IPS-18c (cell line): Measurements from ENCODE around the gene FTCDNL1.
A peak's percentile ranks its signal among the peaks of the same experiment; 100 is the strongest.

Experiments used
- H3K4me3 ChIP-seq: 2 replicates; pipeline ENCODE4 v1.7.0; 2013; ENCODE audit warnings: low read depth, mild to moderate bottlenecking, low read length, moderate library complexity; ENCODE audit not compliant: insufficient read depth
- H3K9me3 ChIP-seq: one replicate; pipeline ENCODE4 v1.6.1; 2013; ENCODE audit warnings: mild to moderate bottlenecking, low read length, moderate library complexity; ENCODE audit not compliant: control insufficient read depth, insufficient read depth

The FTCDNL1 gene

DNA sequence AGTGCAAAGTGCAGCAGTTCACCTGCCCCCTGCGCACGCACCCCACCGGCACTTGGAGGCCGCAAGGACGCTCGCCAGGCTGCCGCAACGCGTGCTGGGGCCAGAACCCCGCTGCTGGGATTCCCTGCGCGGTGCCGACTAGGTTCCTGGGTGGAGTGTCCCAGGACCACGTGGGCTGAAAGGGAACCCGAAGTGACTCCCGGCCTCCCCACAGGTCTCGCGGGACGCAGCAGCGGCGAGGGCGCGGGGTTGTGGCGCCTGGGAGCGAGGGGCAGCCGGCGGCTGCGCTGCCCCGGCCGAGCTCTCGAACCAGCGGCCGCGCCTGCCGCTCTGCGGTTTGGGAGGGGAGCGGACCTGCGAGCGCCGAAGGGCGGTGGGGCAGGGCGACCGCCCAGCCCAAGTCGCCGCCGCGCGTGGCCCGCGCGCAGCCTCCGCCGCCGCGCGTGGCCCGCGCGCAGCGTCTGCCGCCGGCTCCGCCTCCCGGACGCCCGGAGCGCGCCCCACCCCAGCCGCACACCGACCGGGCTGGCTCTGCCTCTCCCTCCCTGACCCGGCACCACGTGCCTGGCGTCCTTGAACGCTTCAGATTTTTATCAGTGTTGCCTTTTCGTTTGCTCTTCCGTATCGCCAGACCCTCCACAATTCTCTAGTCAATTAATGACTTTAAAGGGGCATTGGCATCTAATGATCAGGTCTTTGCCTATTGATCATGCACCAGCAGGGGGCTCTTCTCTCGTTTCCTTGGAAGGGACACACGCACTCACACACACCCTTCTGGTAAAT, at the start of gene FTCDNL1:
TSS of gene FTCDNL1 (minus strand) at position 475 of the 783 bp plus-strand sequence. CDS start 2,230 bp downstream, outside the sequence.
- Histone ChIP-seq H3K4me3 (peak within 1 kb of the TSS; percentile 71), H3K9me3 (no peaks in the 10 kb centered on the region)

DNA sequence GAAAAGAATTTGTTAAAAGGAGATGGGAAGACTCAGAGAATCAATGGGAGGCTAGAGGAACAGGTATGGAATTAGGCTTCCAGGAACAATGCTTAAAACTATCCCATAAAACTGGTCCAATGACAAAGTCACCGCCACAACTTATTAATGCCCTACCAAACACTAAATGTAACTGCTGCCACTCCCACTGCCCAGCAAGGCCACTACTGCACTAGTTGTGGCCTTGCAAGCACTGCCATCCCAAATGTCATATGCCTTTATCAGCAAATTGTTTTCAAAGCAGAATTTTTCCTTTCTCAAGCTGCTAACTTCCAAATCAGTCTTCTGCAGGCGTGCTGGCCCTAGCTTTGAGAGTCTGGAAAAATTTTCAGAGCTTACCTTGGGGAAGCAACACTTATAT, 45.6 kb upstream of the FTCDNL1 start:
- no peaks in the 10 kb centered on the region for H3K9me3 ChIP-seq

DNA sequence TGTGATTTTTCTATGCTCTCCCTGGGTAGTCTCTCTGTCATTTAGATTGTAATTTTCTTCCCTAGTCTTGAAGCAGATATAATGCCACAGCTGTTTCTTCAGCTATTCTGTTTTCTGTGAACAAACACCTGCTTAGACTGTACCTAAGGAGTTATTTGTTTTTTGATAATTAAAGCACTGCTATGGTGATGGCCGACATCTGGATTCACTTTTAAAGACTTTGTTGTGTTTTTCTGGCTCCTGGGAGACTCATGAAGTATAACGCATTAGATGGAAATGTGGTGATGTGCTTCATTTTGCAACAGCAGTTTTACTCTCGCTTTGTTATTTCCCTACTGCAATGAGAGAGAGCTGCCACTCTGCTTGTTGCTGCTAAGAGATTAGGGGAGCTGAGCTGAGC, 44.4 kb upstream of the FTCDNL1 start:
- no peak overlapping the region for H3K4me3 ChIP-seq

More for the DNA sequence above, 45.6 kb upstream of the FTCDNL1 start:
- H3K4me3 ChIP-seq: no peak overlapping the region

DNA sequence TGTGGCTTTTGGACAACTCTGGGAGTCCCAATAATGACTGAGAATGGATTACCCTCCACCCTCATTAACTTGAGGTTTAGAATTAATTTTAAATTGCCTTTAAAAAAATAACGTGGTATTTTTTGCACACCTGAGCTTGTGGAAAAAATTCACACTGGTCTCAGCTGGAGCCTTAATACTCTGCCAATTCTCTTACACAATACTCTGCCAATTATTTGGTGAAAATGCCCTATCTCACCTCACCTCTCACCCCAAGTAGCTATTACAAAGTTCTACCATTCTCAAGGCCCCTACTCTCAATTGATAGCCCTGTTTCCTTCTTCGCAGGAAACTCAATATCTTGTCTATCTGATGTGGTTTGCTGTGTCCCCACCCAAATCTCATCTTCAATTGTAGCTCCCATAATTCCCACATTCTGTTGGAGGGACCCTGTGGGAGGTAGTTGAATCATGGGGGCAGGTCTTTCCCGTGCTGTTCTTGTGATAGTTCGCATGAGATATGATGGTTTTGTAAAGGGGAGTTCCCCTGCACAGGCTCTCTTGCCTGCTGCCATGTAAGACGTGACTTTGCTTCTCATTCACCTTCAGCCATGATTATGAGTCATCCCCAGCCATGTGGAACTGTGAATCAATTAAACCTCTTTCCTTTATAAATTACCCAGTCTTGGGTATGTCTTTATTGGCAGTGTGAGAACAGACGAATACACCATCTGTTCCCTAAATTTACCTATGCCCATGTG, 32.7 kb upstream of the FTCDNL1 start:
- no peak overlapping the region for H3K4me3 ChIP-seq
- no peaks in the 10 kb centered on the region for H3K9me3 ChIP-seq

More for the DNA sequence above, 44.4 kb upstream of the FTCDNL1 start:
- no peaks in the 10 kb centered on the region for H3K9me3 ChIP-seq

DNA sequence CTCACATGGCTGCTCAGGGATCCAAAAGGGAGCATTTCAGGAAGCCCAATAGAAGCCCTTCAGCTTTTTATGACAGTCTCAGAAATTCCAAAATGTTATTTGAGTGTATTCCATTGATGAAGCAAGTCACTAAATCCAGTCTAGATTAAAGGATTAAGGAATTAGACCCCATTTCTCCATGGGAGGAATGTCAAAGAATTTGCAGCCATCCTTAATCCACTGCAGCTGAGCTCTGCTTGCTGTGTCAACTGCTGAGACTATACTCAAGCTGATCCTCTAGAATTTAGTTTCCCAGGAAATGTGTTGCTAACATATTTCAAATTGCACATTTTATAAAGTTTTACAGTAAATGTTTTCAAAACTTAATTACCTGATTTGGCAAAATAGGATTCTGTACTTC, 31.7 kb upstream of the FTCDNL1 start:
- H3K9me3 ChIP-seq: no peaks in the 10 kb centered on the region
- no peak overlapping the region for H3K4me3 ChIP-seq

DNA sequence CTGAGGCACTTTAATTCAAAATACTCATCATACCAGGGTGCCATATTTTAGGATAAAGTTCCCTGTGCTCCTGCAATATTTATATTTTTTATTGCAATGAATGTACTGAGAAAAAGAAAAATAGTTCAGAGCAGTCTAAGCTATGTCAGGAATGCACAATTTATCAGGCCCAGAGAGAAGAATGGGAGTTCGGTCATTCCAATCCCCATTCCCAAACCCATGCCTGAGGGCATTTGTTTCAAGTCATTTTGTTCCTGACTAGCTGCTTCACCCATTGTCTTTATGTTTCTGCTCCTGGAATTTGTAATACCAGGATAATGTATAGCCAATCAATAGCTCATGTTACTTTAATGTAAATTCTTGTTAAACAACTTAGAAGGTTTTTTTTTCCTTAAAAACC, 24.4 kb upstream of the FTCDNL1 start:
- no peak overlapping the region for H3K4me3 ChIP-seq
- peaks cover 2% of the 10 kb centered on the region for H3K9me3 ChIP-seq

DNA sequence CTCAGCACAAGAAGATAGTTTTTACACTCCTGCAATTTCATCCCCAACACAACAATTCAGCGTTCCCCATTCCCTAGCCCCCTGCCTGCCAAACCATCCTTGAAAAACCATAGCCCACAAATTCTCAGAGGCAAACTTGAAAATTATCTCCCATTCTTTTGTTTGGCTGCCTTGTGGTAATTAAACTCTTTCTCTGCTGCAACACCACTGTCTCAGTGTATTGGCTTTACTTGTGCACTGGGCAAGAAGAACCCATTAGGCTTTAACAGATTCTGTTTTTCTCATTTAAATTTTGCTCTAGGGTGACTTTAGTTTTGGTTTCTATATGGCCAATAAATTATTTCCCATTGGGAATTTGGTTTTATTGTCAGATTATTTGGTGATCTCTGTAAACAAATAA, 23.2 kb upstream of the FTCDNL1 start:
- Histone ChIP-seq H3K9me3 (peaks cover 2% of the 10 kb centered on the region), H3K4me3 (no peak overlapping the region)

DNA sequence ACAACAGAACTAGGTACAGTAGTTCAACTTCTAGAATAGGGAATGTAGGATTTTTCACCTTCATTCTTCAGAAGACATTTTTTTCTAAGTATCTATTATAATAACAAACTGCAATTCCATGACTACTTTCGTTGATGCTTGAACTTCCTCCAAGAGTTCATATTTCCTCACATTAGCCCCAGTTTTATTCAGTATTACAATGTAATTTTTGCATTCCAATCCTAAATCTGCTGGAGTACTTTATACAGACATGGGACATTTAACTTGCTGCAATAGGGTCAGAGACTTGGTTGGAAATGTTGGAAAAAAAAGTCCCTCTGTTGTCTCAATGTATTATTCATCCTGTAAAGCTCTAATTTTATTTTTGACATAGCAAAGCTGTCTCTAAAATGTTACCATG, 19.6 kb upstream of the FTCDNL1 start:
- H3K4me3 ChIP-seq: no peak overlapping the region
- no peaks in the 10 kb centered on the region for H3K9me3 ChIP-seq

DNA sequence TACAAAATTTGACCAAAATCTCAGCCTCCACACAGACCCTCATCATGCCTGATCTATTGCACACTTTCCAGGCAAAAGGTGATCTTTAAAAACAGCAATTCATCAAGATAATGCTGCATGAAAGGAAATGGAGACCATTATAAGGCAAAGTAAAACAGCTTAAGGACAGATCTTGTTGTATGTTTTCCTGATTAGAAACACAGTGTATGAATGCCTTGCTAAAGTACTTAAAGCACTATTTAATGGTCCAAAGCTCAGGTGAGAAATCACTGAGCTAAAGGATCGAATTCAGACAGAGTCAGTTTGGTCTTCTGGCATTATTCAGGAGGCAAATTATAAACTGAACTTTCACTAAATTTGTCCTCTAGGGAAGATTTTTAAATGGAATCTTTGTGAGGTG, 18.7 kb upstream of the FTCDNL1 start:
- no peaks in the 10 kb centered on the region for H3K9me3 ChIP-seq
- no peak overlapping the region for H3K4me3 ChIP-seq

DNA sequence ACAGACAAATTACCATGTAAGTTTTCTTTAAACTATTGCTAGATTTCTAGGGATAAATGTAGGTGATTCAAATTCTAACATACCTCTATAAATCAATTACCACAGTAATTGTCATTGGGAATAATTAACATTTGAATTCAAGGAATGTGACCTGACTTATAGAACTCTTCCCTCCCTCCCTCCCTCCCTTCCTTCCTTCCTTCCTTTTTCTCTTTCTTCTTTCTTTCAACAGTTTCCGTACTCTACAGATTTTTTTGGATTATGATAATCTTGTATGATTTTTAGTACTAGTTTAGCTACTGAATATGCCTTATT, 18.2 kb upstream of the FTCDNL1 start:
- Histone ChIP-seq H3K9me3 (no peaks in the 10 kb centered on the region), H3K4me3 (no peak overlapping the region)

DNA sequence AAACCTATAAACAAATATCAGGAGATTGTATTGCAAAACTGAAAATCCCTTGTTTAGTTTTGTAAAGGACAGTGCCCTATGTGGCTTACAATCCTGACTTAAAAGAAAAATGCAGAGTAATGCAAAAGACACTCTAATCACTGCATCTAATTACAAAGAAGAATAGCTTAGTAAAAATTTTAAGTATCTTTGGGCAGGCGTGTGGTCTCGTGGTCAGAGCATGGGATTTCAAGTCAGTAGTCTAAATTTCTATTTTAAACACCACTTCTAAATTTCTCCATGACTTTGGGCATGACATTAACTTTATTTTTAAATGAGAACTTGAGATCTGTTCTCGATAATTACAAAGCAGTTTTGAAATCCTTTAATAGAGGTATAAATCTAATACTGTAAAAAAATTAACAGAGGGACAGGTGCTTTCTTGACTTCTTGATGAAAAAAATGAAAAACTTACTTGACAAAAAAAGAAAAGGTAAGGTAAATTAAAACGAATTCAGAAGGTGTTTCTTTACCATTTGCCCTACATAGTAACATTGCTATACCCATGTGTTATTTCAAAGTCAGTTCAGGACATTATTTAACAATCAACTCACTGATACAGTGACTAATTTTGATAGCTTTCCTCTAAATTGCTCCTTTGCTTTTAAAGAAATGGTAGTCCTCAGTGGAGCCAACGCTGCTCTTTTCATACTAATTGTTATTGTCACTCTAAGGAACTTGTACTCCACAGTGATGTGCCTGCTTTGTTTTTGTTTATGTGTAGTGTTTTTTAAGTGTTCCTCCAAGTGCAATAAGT, 17.6 kb upstream of the FTCDNL1 start:
- Histone ChIP-seq H3K4me3 (no peak overlapping the region), H3K9me3 (no peaks in the 10 kb centered on the region)

DNA sequence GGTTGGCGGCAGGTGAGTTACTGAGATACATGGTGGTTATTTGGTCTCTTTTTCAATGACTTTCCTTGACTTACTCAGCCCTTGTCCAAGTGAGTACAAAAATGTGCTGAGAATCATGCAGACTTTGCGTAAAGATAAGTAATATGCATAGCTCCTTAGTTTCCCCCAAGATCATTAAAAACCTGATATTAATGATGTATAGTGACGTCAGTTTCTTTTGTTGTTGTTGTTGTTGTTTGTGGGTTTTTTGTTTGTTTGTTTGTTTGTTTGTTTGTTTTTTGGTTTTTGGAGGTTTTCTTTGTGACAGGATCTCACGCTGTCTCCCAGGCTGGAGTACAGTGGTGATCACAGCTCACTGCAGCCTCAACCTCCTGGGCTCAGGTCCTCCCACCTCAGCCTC, 14.9 kb upstream of the FTCDNL1 start:
- H3K4me3 ChIP-seq: no peak overlapping the region
- H3K9me3 ChIP-seq: no peaks in the 10 kb centered on the region

DNA sequence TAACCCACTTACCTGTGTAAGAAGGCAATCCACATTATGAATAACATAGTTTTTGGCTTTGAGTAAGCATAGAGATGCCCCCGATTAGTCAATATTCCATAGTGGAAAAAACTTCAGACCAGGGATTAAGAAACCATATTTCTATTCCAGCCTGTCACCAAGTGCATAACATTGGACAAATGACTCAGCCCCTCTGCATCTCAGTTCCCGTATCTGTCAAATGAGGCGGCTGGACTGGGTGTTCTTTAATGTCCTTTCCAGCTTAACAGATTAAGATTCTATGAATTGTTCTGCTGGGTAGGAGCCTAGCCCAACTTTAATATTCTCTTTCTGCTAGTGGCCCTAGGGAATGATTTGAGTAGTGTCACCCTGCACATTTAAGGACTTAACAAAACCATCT, 11.8 kb upstream of the FTCDNL1 start:
- no peaks in the 10 kb centered on the region for H3K9me3 ChIP-seq
- no peak overlapping the region for H3K4me3 ChIP-seq

DNA sequence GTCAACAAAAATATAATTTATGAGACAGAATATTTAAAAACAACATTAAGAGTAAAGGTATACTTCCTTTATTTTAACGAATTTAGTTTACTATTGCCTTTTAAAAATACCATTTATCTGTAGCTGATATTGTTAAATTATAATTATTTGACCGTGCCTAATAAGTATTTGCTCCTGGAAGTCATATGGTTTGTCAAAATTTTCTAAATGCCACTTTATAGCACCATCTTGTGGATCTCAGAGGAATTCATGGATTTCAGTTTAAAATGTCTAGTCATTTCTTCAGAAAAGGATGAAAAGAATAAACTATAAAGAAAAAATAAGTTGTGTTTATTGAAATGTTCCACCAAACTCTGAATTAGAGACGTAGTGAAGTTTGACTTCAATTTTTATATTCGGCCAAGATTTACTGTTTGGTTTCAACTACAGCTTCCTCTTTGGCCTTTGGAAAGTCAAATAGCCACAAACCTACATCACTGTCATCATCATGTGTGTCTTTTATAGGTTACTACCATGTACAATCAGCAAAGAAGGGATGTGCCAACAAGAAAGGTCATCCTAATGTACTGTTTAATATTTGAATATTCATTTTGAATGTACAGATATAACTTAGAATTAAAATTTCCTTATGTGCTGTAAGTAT, 10.3 kb upstream of the FTCDNL1 start:
- Histone ChIP-seq H3K9me3 (no peaks in the 10 kb centered on the region), H3K4me3 (no peak overlapping the region)

DNA sequence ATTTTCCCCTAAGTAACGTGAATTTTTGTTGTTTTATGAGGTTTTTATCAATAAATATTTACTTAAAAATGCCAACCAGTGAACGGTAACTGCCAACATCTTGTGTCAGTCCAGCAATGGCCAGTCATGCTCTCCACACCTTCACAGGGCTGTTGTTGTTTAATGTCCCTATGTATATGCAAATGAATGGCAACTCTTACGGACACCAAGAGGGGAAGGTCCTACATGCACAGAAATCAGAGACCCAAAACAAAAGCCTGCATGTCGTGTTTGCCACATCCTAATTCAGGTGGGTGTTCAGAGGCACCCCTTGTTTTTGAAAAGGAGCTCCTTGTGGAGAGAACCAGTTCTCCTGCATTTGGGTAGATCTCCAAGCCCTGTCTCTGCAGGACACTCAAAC, 4.8 kb upstream of the FTCDNL1 start:
- no peaks in the 10 kb centered on the region for H3K9me3 ChIP-seq
- H3K4me3 ChIP-seq: no peak overlapping the region

DNA sequence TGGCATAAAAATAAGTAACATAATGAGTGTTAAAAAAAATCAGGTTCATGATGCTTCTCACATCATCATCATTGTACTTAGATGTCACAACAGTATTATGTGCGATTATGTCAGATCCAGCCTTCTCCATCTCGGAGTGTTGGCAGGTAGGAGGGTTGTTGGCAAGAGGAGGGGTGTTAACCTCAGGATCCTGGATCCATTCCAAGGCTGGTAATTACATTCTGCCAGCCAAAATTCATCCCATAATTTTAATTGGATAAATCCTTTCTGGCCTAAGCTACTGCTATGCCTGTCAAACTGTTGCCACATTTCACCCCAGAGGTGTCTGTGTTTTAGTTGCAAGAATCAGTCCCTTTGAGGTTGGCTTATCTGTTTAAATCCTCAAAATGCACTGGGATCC, 891 bp upstream of the FTCDNL1 start:
- H3K9me3 ChIP-seq: no peaks in the 10 kb centered on the region
- H3K4me3 ChIP-seq: no peak overlapping the region

DNA sequence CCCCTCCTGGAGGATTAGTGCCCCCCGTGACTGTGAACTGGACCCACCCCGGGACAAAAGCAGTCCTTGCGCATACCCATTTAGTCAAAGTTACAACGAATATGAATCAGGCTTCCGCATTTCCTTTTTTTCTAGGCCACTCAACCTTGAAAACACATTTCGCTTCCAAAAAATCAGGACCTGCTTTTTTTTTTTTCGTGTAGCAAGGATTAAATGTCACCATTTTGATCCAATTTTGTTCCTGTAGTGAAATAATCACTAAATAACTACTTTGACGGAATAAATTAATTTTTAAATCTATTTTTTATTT, 464 bp upstream of the FTCDNL1 start:
- Histone ChIP-seq H3K9me3 (no peaks in the 10 kb centered on the region), H3K4me3 (peak overlapping the region; percentile 71)
